Measurements from ENCODE around the gene DAB2IP.

DNA sequence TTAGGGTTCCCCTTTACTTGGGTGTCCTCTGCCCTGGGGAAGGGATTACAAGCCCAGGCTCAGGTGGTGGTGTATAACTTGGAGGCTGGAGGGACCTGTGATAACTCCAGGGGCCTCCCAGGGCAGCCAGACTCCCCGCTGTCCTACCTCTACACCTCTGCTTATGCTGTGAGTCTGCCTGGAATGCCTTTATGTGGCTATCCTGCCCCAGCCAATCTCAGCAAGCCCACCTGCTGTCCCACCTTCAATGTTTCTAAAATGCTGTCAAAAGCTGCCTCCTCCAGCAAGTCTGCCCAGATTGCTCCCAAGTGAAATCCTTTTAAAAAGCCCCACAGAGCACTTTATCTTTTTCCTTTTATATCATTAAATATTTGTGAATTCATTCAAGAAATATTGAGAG, 39.3 kb downstream of the DAB2IP start:
- TF ChIP-seq, protein P1, sequence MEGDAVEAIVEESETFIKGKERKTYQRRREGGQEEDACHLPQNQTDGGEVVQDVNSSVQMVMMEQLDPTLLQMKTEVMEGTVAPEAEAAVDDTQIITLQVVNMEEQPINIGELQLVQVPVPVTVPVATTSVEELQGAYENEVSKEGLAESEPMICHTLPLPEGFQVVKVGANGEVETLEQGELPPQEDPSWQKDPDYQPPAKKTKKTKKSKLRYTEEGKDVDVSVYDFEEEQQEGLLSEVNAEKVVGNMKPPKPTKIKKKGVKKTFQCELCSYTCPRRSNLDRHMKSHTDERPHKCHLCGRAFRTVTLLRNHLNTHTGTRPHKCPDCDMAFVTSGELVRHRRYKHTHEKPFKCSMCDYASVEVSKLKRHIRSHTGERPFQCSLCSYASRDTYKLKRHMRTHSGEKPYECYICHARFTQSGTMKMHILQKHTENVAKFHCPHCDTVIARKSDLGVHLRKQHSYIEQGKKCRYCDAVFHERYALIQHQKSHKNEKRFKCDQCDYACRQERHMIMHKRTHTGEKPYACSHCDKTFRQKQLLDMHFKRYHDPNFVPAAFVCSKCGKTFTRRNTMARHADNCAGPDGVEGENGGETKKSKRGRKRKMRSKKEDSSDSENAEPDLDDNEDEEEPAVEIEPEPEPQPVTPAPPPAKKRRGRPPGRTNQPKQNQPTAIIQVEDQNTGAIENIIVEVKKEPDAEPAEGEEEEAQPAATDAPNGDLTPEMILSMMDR (IDR thresholded peaks at IDR 0.05), result no peak
- TF ChIP-seq POLR2A (IDR thresholded peaks at IDR 0.05) (no peak), EP300 (IDR thresholded peaks at IDR 0.05) (no peak)

Measured in upper lobe of left lung (tissue), 4 donors.